ENCODE data around the gene DOCK4. TPM values are rescaled to one million over a fixed set of nuclear protein-coding genes. Genes with fewer than 3 reads are reported as not detected.

The DOCK4 gene
- total and polyA plus RNA-seq, 4 donors = 40.3 to 95.0 (median 56.4) TPM

DNA sequence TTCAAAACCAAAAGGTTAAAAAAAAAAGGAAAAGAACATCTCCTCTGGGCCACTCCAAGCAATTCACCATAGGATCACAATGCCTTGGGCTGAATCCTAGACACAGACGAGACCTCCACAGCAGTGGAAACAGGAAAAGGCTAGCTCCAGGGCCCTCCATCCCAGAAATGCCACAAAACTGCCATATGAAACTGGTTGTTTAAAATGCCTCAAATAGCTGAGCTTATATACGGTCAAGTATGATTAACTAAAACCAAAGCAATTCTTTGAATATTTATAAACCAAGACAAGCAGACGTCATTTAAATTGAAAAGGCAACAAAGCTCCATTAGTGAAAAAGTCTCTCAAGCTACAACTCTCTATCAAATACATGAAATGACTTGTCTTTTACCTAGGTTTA lies 63.1 kb downstream of the DOCK4 start:
- H3K9me3 ChIP-seq (ENCODE audit: control insufficient read depth, insufficient read depth, low read length) = no peaks in the 10 kb centered on the region
- no peak for DNase-seq (ENCODE audit: low read depth in 4 of 6, low spot score in 6 of 6)
- H3K27ac ChIP-seq (ENCODE audit: low read depth, low read length) = no peak overlapping the region
- no peaks in the 10 kb centered on the region for H3K36me3 ChIP-seq (ENCODE audit: control insufficient read depth, insufficient read depth, low read length)
- no peak overlapping the region for H3K4me3 ChIP-seq (ENCODE audit: low read depth, low read length)
- H3K27me3 ChIP-seq (ENCODE audit: control insufficient read depth, insufficient read depth, low read length) = no peaks in the 10 kb centered on the region
- WGBS (ENCODE audit: insufficient coverage) = 67% methylated on average over 1 of the region's 3 CpGs
- peaks cover 6% of the 10 kb centered on the region for H3K4me1 ChIP-seq (ENCODE audit: control insufficient read depth, insufficient read depth, low read length)

DNA sequence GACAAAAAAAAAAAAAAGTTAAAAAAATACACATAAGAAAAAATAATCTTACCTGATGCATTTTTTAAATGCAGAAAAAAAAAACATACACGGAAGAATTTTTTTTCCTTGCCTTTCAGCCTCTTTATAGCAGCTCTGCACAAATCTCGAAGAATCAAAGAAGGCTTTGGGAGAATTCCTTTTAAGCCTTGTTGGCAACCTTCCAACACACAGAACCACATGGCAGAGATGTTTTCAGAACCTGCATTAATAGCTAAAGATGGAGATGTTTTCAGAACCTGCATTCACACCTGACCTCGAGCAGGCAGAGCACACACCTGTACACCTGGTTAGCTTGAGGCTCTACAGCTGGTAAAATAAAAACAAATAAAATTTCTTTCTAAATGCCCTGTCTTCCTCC lies 65.6 kb downstream of the DOCK4 start:
- H3K27ac ChIP-seq (ENCODE audit: low read depth, low read length) = no peak overlapping the region
- no peaks in the 10 kb centered on the region for H3K27me3 ChIP-seq (ENCODE audit: control insufficient read depth, insufficient read depth, low read length)
- H3K4me1 ChIP-seq (ENCODE audit: control insufficient read depth, insufficient read depth, low read length) = peaks cover 3% of the 10 kb centered on the region
- no peaks in the 10 kb centered on the region for H3K36me3 ChIP-seq (ENCODE audit: control insufficient read depth, insufficient read depth, low read length)
- H3K9me3 ChIP-seq (ENCODE audit: control insufficient read depth, insufficient read depth, low read length) = no peaks in the 10 kb centered on the region
- 33% methylated on average over 2 of the region's 3 CpGs for WGBS (ENCODE audit: insufficient coverage)
- peak in 2 of 6 donors; percentile 69 to 71 for DNase-seq (ENCODE audit: low read depth in 4 of 6, low spot score in 6 of 6)
- no peak overlapping the region for H3K4me3 ChIP-seq (ENCODE audit: low read depth, low read length)

DNA sequence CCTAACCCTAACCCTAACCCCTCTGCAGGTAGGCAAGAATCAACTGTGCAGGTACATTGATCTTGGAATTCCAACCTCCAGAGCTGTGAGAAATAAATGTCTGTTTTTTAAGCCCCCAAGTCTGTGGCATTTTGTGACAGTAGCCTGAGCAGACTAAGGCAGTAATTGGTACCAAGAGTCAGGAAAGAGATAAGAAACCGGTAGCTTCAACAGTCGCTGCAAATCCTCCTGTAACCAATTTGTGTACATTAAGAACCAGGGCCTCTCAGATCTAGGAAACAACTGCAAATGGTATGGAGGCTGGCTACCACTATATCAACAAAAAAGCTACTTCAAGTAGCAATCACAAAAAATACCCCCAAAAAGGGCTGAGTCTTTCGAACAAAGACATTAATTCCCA lies 67.3 kb downstream of the DOCK4 start:
- no peaks in the 10 kb centered on the region for H3K27me3 ChIP-seq (ENCODE audit: control insufficient read depth, insufficient read depth, low read length)
- WGBS (ENCODE audit: insufficient coverage) = 100% methylated on average over 1 of the region's 3 CpGs
- H3K4me1 ChIP-seq (ENCODE audit: control insufficient read depth, insufficient read depth, low read length) = no peaks in the 10 kb centered on the region
- H3K9me3 ChIP-seq (ENCODE audit: control insufficient read depth, insufficient read depth, low read length) = no peaks in the 10 kb centered on the region
- DNase-seq (ENCODE audit: low read depth in 4 of 6, low spot score in 6 of 6) = no peak
- no peaks in the 10 kb centered on the region for H3K36me3 ChIP-seq (ENCODE audit: control insufficient read depth, insufficient read depth, low read length)
- no peak overlapping the region for H3K27ac ChIP-seq (ENCODE audit: low read depth, low read length)
- no peak overlapping the region for H3K4me3 ChIP-seq (ENCODE audit: low read depth, low read length)

DNA sequence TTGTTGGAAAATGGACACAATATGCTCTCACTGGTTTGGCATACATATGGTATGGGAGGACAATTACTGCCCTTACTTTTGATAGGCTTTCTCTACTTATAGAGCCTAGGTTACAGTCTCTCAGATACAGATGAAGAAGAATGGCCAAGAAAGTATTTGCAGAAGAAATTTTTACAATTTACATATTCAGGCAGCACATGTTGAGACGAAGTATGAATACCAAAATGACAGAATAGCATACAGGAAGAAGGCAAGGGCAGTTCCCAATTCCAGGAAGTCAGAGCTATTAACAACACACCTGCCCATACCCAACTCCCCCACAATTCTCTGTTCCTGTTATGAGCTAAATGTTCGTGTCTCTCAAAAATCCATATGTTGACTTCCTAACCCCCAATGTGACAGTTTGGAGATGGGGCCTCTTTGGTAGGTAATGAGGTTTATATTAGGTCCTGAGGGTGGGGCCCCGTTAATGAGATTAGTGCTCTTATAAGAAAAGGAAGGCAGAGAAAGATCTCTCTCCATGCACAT lies 67.8 kb downstream of the DOCK4 start:
- no peak overlapping the region for H3K27ac ChIP-seq (ENCODE audit: low read depth, low read length)
- WGBS (ENCODE audit: insufficient coverage) = 80% methylated on average over 1 of the region's 3 CpGs
- H3K27me3 ChIP-seq (ENCODE audit: control insufficient read depth, insufficient read depth, low read length) = no peaks in the 10 kb centered on the region
- no peaks in the 10 kb centered on the region for H3K4me1 ChIP-seq (ENCODE audit: control insufficient read depth, insufficient read depth, low read length)
- no peak overlapping the region for H3K4me3 ChIP-seq (ENCODE audit: low read depth, low read length)
- no peak for DNase-seq (ENCODE audit: low read depth in 4 of 6, low spot score in 6 of 6)
- H3K9me3 ChIP-seq (ENCODE audit: control insufficient read depth, insufficient read depth, low read length) = no peaks in the 10 kb centered on the region
- H3K36me3 ChIP-seq (ENCODE audit: control insufficient read depth, insufficient read depth, low read length) = no peaks in the 10 kb centered on the region

DNA sequence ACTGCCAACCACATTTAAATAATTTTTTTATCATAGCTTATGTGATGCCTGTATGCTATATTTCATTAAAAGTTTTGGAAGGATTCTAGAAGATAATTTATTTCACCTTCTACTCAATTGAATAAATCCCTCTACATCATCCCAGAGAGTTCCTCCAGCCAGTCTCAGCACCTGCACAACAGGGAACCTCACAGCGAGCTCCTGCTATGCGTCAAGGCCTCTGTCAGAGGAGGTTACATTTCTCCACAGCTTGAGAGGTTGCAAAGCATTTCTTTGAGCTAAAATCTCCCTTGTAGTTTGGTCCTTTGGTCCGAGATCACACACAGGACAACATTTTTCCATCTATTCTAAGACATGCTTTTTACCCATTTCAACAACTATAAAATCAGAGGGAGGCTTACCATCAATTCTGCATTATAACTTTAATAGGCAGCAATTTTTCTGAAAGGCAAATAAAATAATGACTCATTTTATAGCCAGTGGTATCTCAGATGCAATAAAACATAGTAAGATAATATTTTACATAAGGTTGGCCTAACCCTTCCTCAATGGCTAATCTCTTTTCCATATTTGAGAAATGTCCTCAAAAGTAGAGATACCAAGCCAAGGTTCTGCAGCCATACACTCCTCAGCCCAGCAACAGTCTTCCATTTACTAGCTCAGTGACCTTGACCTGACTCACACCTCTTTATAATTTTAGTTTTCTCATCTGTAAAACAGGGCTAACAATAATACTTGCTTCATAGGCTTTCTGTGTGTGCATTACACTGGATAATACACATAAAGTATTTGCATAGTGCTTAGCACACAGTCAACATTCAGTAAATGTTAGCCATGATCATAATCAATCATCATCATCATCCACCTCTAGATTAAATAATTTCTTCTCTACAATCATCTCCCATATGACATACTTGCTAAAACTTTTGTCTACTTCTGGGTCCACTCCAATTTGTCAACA lies 68.8 kb downstream of the DOCK4 start:
- no peak for DNase-seq (ENCODE audit: low read depth in 4 of 6, low spot score in 6 of 6)
- Histone ChIP-seq H3K9me3 (ENCODE audit: control insufficient read depth, insufficient read depth, low read length) (no peaks in the 10 kb centered on the region), H3K36me3 (ENCODE audit: control insufficient read depth, insufficient read depth, low read length) (no peaks in the 10 kb centered on the region), H3K4me3 (ENCODE audit: low read depth, low read length) (no peak overlapping the region), H3K27ac (ENCODE audit: low read depth, low read length) (no peak overlapping the region), H3K4me1 (ENCODE audit: control insufficient read depth, insufficient read depth, low read length) (no peaks in the 10 kb centered on the region), H3K27me3 (ENCODE audit: control insufficient read depth, insufficient read depth, low read length) (no peaks in the 10 kb centered on the region)
- 81% methylated on average over 3 of the region's 3 CpGs for WGBS (ENCODE audit: insufficient coverage)

DNA sequence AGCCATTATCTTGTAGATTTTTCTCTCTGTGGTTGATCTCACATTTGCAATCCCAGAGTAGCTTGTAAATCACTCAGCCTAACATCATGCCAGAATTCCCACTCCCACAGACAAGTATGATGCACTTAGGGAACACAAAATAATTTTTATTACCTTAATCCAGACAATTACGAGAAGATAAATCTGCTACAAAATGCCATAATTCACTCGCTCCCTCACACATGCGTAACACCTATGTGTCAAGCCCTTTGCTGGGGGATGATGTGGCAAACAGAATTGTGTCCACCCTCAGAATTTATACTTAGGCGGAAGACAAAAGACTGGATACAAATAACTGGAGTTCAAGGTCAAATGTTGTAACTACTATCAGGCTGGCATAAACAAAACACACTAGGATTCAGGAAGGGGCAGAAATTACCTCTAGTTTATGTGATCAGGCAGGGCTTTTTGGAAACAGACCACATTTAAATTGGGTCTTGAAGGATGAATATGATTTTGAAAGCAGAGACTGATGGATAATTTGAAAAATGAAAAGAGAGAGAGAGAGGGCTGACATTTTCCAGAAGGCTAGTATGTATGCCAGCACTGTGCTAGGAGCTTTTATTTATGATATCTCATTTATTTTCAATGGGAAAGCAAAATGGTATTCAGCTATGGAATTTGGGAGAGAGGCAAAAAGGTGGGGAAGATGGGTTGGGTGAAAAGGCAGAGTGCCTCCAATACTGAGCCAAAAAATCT lies 69.8 kb downstream of the DOCK4 start:
- H3K9me3 ChIP-seq (ENCODE audit: control insufficient read depth, insufficient read depth, low read length) = no peaks in the 10 kb centered on the region
- H3K4me3 ChIP-seq (ENCODE audit: low read depth, low read length) = no peak overlapping the region
- H3K36me3 ChIP-seq (ENCODE audit: control insufficient read depth, insufficient read depth, low read length) = no peaks in the 10 kb centered on the region
- no peaks in the 10 kb centered on the region for H3K4me1 ChIP-seq (ENCODE audit: control insufficient read depth, insufficient read depth, low read length)
- peak in 1 of 6 donors; percentile 56 for DNase-seq (ENCODE audit: low read depth in 4 of 6, low spot score in 6 of 6)
- 80% methylated on average over 2 of the region's 4 CpGs for WGBS (ENCODE audit: insufficient coverage)
- no peaks in the 10 kb centered on the region for H3K27me3 ChIP-seq (ENCODE audit: control insufficient read depth, insufficient read depth, low read length)
- H3K27ac ChIP-seq (ENCODE audit: low read depth, low read length) = no peak overlapping the region

DNA sequence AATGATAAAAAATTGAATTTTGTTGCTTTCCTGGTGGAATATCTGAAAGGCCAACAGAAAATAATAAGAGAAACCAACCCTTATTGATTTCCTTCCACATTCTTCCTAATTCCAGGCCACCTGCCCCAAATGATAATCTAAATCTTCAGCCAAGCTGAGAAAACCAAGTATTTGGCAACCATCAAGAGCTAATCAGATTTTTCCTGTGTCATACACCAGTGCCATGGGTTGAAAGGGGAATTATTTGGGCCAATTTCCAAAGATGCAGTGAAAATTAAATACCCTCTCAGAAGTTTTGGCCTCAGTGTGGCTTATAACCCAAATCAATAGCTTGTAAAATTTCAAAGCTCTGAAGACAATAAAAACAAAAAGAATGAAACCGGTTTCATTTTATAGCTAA lies 70.4 kb downstream of the DOCK4 start:
- H3K27me3 ChIP-seq (ENCODE audit: control insufficient read depth, insufficient read depth, low read length) = no peaks in the 10 kb centered on the region
- H3K36me3 ChIP-seq (ENCODE audit: control insufficient read depth, insufficient read depth, low read length) = no peaks in the 10 kb centered on the region
- no CpG with 5 or more reads among the region's 1 CpG for WGBS (ENCODE audit: insufficient coverage)
- H3K9me3 ChIP-seq (ENCODE audit: control insufficient read depth, insufficient read depth, low read length) = no peaks in the 10 kb centered on the region
- DNase-seq (ENCODE audit: low read depth in 4 of 6, low spot score in 6 of 6) = no peak
- H3K4me1 ChIP-seq (ENCODE audit: control insufficient read depth, insufficient read depth, low read length) = no peaks in the 10 kb centered on the region
- no peak overlapping the region for H3K4me3 ChIP-seq (ENCODE audit: low read depth, low read length)
- no peak overlapping the region for H3K27ac ChIP-seq (ENCODE audit: low read depth, low read length)

DNA sequence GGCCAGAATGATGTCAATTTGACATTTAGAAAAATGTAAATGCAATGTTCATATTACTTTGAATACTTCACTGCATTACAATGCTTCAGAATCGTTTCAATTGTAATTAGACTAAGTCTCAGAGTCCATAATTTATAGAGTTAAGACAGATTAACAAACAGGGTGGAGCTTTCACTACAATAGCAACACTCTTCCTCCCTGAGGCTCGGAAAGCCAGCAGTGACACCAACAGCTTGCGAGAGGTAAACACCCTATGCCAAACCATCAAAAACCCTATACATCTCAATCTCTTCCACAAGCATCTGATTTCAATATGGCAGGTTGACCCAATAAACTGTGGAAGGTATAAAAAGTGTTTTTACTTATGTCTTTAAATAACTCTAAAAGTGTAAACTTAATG lies 72.2 kb downstream of the DOCK4 start:
- Histone ChIP-seq H3K27me3 (ENCODE audit: control insufficient read depth, insufficient read depth, low read length) (no peaks in the 10 kb centered on the region), H3K4me1 (ENCODE audit: control insufficient read depth, insufficient read depth, low read length) (peaks cover 3% of the 10 kb centered on the region), H3K27ac (ENCODE audit: low read depth, low read length) (no peak overlapping the region), H3K36me3 (ENCODE audit: control insufficient read depth, insufficient read depth, low read length) (no peaks in the 10 kb centered on the region), H3K4me3 (ENCODE audit: low read depth, low read length) (no peak overlapping the region), H3K9me3 (ENCODE audit: control insufficient read depth, insufficient read depth, low read length) (no peaks in the 10 kb centered on the region)
- DNase-seq (ENCODE audit: low read depth in 4 of 6, low spot score in 6 of 6) = no peak
- WGBS (ENCODE audit: insufficient coverage) = no CpG with 5 or more reads among the region's 3 CpGs

DNA sequence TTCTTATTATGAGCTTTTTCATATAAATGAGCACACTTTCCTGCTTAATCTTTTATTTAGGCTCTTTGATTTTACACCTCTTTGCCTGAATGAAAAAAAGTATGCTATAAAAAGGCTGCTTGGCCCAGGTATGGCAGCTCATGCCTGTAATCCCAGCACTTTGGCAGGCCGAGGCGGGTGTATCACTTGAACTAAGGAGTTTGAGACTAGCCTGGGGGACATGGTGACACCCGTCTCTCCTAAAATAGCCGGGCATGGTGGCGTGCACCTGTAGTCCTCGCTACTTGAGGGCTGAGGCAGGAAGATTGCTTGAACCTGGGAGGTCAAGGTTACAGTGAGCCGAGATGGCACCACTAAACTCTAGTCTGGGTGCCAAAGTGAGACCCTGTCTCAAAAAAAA lies 72.9 kb downstream of the DOCK4 start:
- H3K4me1 ChIP-seq (ENCODE audit: control insufficient read depth, insufficient read depth, low read length) = peaks cover 3% of the 10 kb centered on the region
- no peak overlapping the region for H3K4me3 ChIP-seq (ENCODE audit: low read depth, low read length)
- no peaks in the 10 kb centered on the region for H3K9me3 ChIP-seq (ENCODE audit: control insufficient read depth, insufficient read depth, low read length)
- no peak for DNase-seq (ENCODE audit: low read depth in 4 of 6, low spot score in 6 of 6)
- H3K36me3 ChIP-seq (ENCODE audit: control insufficient read depth, insufficient read depth, low read length) = no peaks in the 10 kb centered on the region
- H3K27ac ChIP-seq (ENCODE audit: low read depth, low read length) = no peak overlapping the region
- H3K27me3 ChIP-seq (ENCODE audit: control insufficient read depth, insufficient read depth, low read length) = no peaks in the 10 kb centered on the region
- WGBS (ENCODE audit: insufficient coverage) = 100% methylated on average over 7 of the region's 7 CpGs
